GM12878 (cell line): Measurements from ENCODE around the gene MACROD2. TPM values are rescaled to one million over a fixed set of nuclear protein-coding genes. Genes with fewer than 3 reads are reported as not detected.

Source experiments
- ATAC-seq: fragments of 200-7000 bp; cut with Tn5 transposase; 3 replicates; pipeline ENCODE4 v1.9.1; 2020; ENCODE audit warnings: mild to moderate bottlenecking, moderate library complexity
- BruUV-seq: library from RNA; stranded (reverse); fragments of 400-500 nt; replicated peaks from 2 replicates; lab custom pipeline; 2021; lab: Mats Ljungman, UMichigan
- CTCF ChIA-PET: fragments of 300-600 bp; sonication (Branson Sonifier 250); formaldehyde crosslinking; extraction: SDS; loops from one replicate; lab custom pipeline; 2021; ENCODE audit warnings: inconsistent platforms; lab: Yijun Ruan, JAX
- POLR2A ChIA-PET: fragments of 350-600 bp; formaldehyde crosslinking; extraction: SDS; loops from one replicate; lab custom pipeline; 2021; ENCODE audit warnings: inconsistent platforms; lab: Charles Lee
- RAD21 ChIA-PET: fragments of 300-600 bp; sonication (Branson Sonifier 250); formaldehyde crosslinking; loops from one replicate; lab custom pipeline; 2023; ENCODE audit warnings: antibody characterized with exemption; ENCODE audit not compliant: unreplicated experiment; lab: Charles Lee
- SMC1A ChIA-PET: fragments of 300-600 bp; sonication (Branson Sonifier 250); formaldehyde crosslinking; loops from one replicate; lab custom pipeline; 2023; ENCODE audit not compliant: unreplicated experiment, uncharacterized antibody; lab: Charles Lee
- DNase-seq: peaks from one replicate; pipeline ENCODE4 v3.0.0-alpha.2; 2011; ENCODE audit warnings: low read depth, low spot score
- FAIRE-seq: peaks from 3 replicates; lab custom pipeline; 2011; peaks lifted over from hg19 to GRCh38; lab: Jason Lieb, UNC
- H2AFZ ChIP-seq: 2 replicates; pipeline ENCODE4 v1.6.0; 2011; ENCODE audit warnings: low read depth, low read length, control low read depth; ENCODE audit not compliant: control insufficient read depth
- H3K27ac ChIP-seq: 2 replicates; pipeline ENCODE4 v1.5.1; 2011; ENCODE audit warnings: control low read depth; ENCODE audit not compliant: control insufficient read depth, insufficient read depth
- H3K27me3 ChIP-seq, 2 experiments: replicated peaks in 1 of 2; 2 replicates each; pipeline versions ENCODE4 v1.6.0 to v1.6.1; 2011; ENCODE audit warnings: low read length in 1 of 2; ENCODE audit not compliant: control insufficient read depth in 2 of 2, insufficient read depth in 2 of 2
- H3K36me3 ChIP-seq, 2 experiments: 2 replicates each; pipeline ENCODE4 v1.5.1; 2011; ENCODE audit warnings: low read length in 1 of 2; ENCODE audit not compliant: control insufficient read depth in 2 of 2, insufficient read depth in 2 of 2
- H3K4me1 ChIP-seq: 2 replicates; pipeline ENCODE4 v1.6.1; 2011; ENCODE audit warnings: mild to moderate bottlenecking, low read length, moderate library complexity, mixed read lengths; ENCODE audit not compliant: control insufficient read depth, insufficient read depth
- H3K4me2 ChIP-seq: 2 replicates; pipeline ENCODE4 v1.6.0; 2011; ENCODE audit warnings: control low read depth; ENCODE audit not compliant: control insufficient read depth, insufficient read depth
- H3K4me3 ChIP-seq: fragments of 200-600 bp; sonication (generic); 2 replicates; pipeline ENCODE4 v1.5.1; 2016
- H3K79me2 ChIP-seq: 2 replicates; pipeline ENCODE4 v1.6.0; 2011; ENCODE audit warnings: low read length; ENCODE audit not compliant: control insufficient read depth, insufficient read depth
- H3K9ac ChIP-seq: 2 replicates; pipeline ENCODE4 v1.8.0; 2011; ENCODE audit warnings: low read length, control low read depth, mixed read lengths; ENCODE audit not compliant: control insufficient read depth, insufficient read depth
- H3K9me3 ChIP-seq: replicated peaks from 3 replicates; pipeline ENCODE4 v1.5.1; 2011; ENCODE audit warnings: mild to moderate bottlenecking, low read length; ENCODE audit not compliant: control insufficient read depth, insufficient read depth
- H4K20me1 ChIP-seq: 2 replicates; pipeline ENCODE4 v1.6.0; 2011; ENCODE audit not compliant: control insufficient read depth, insufficient read depth
- CBX5 ChIP-seq: sonication (generic); IDR thresholded peaks from 2 replicates; pipeline ENCODE4 v1.6.1; 2016; ENCODE audit warnings: low read depth, moderate library complexity, mild to moderate bottlenecking, inconsistent platforms
- EZH2 ChIP-seq: IDR thresholded peaks from 2 replicates; pipeline ENCODE4 v1.6.1; 2012; ENCODE audit warnings: low read depth, mild to moderate bottlenecking, control low read depth, inconsistent platforms, low read length, borderline replicate concordance; ENCODE audit not compliant: control insufficient read depth
- HDAC6 ChIP-seq: fragments of 200-600 bp; sonication (generic); IDR thresholded peaks from one replicate; pipeline ENCODE4 v1.8.0; 2017; ENCODE audit warnings: antibody characterized with exemption; ENCODE audit not compliant: unreplicated experiment
- HDGF ChIP-seq: fragments of 450-650 bp; IDR thresholded peaks from 2 replicates; pipeline ENCODE4 v1.6.1; 2016; ENCODE audit warnings: antibody characterized with exemption
- HSF1 ChIP-seq: fragments of 150-350 bp; IDR thresholded peaks from 2 replicates; pipeline ENCODE4 v1.6.1; 2014; ENCODE audit warnings: mild to moderate bottlenecking, low read depth, low read length
- IKZF1 ChIP-seq: fragments of 450-650 bp; conservative IDR thresholded peaks from 2 replicates; pipeline ENCODE4 v1.6.1; 2017; ENCODE audit warnings: antibody characterized with exemption, mild to moderate bottlenecking
- KAT2A ChIP-seq: conservative IDR thresholded peaks from 2 replicates; pipeline ENCODE4 v1.6.1; 2011; ENCODE audit warnings: low read depth, low read length; ENCODE audit not compliant: control insufficient read depth
- KDM1A ChIP-seq: fragments of 200-600 bp; sonication (generic); IDR thresholded peaks from 2 replicates; pipeline ENCODE4 v1.6.1; 2016; ENCODE audit warnings: borderline replicate concordance
- PAX8 ChIP-seq: fragments of 450-650 bp; IDR thresholded peaks from 2 replicates; pipeline ENCODE4 v1.6.1; 2017; ENCODE audit warnings: mild to moderate bottlenecking, moderate library complexity
- POLR2AphosphoS5 ChIP-seq: IDR thresholded peaks from 2 replicates; pipeline ENCODE4 v1.6.1; 2011; ENCODE audit warnings: mild to moderate bottlenecking, low read length, inconsistent platforms
- POU2F2 ChIP-seq: IDR thresholded peaks from 3 replicates; pipeline ENCODE4 v1.6.1; 2011; ENCODE audit warnings: low read depth, mild to moderate bottlenecking, low read length, borderline replicate concordance
- RELA ChIP-seq: fragments of 450-650 bp; IDR thresholded peaks from 2 replicates; pipeline ENCODE4 v1.8.0; 2014; ENCODE audit warnings: borderline replicate concordance; ENCODE audit not compliant: partially characterized antibody
- RFX5 ChIP-seq: IDR thresholded peaks from 2 replicates; pipeline ENCODE4 v1.6.1; 2011; ENCODE audit warnings: low read depth, low read length, improper control_type of control experiment
- SMAD5 ChIP-seq: IDR thresholded peaks from 2 replicates; pipeline ENCODE4 v1.6.1; 2016; ENCODE audit warnings: antibody characterized with exemption, low read depth
- SMC3 ChIP-seq: IDR thresholded peaks from 2 replicates; pipeline ENCODE4 v1.6.1; 2011; ENCODE audit warnings: low read length, improper control_type of control experiment, borderline replicate concordance
- ZNF207 ChIP-seq: fragments of 450-650 bp; IDR thresholded peaks from 2 replicates; pipeline ENCODE4 v1.6.1; 2014; ENCODE audit warnings: antibody characterized with exemption, mild to moderate bottlenecking, borderline replicate concordance
- ZNF622 ChIP-seq: fragments of 450-650 bp; IDR thresholded peaks from 2 replicates; pipeline ENCODE4 v1.6.1; 2017; ENCODE audit warnings: mild to moderate bottlenecking, inconsistent platforms
- ZNF687 ChIP-seq: fragments of 450-650 bp; IDR thresholded peaks from 2 replicates; pipeline ENCODE4 v1.6.1; 2017; ENCODE audit warnings: mild to moderate bottlenecking, moderate library complexity
- WGBS: methylation state at CpG from one replicate; pipeline ENCODE4 v1.1.6; 2016; ENCODE audit warnings: low lambda C conversion rate; ENCODE audit not compliant: insufficient replicate concordance, insufficient coverage; ENCODE audit errors: missing lambda C conversion rate; 5-methylcytosine and 5-hydroxymethylcytosine counted together
- in situ Hi-C: fragments of 300-500 bp; cut with MboI; formaldehyde crosslinking; loops from 9 replicates; pipeline ENCODE4 v1.14.3; 2018; ENCODE audit warnings: mixed read lengths
- intact Hi-C: fragments of 100-400 bp; cut with micrococcal nuclease; formaldehyde crosslinking; loops from one replicate; pipeline ENCODE4 v1.14.2; 2022; ENCODE audit not compliant: unreplicated experiment
- polyA plus RNA-seq, 11 experiments: library from polyadenylated mRNA; depleted of rRNA in 4 of 11; unstranded in 6 of 11; stranded (reverse) in 5 of 11; fragments of >200 nt; fragmentation: Nextera tagmentation in 4 of 11; fragmentation: Illumina TruSeq in 1 of 11; extraction: Ambion mirVana in 4 of 11; extraction: Trizol in 1 of 11; gene quantifications; 1 replicate in 1 of 11; 2 replicates in 10 of 11; pipeline versions ENCODE4 v1.2.1 to v1.2.3, GENCODE V29; 2011 to 2016; ENCODE audit warnings: inconsistent platforms in 2 of 11, missing spikeins in 2 of 11, low read depth in 1 of 11
- total RNA-seq, 4 experiments: library from RNA; depleted of rRNA in 3 of 4; stranded (reverse); fragments of >200 nt in 3 of 4; fragmentation: Illumina TruSeq in 1 of 4; extraction: Trizol in 1 of 4; gene quantifications; 2 replicates each; pipeline versions ENCODE4 v1.2.1 to v1.2.3, GENCODE V29; 2013 to 2021
- TF ChIP-seq, protein P1 (sequence below): IDR thresholded peaks from 2 replicates; pipeline ENCODE4 v1.6.1; 2012; ENCODE audit warnings: low read depth, low read length, improper control_type of control experiment

The MACROD2 gene
- total and polyA plus RNA-seq, 10 of the 15 experiments (the other 5 are each of a cell fraction or from before 2014, with no cell fraction given): 1.1 to 21.5 (median 2.2) TPM

- TF ChIP-seq EZH2 (no peak), SMC3 (no peak), ZNF687 (no peak), SMAD5 (no peak), CBX5 (no peak), POU2F2 (no peak), ZNF207 (no peak), HDAC6 (no peak)
- TF ChIP-seq, all 136 proteins: peak for 0
Observed at GRCh38 chr20:15767999-15768741, 1772.9 kb downstream of the MACROD2 start (continued).

GRCh38 chr20:15772826-15773225 is 1777.5 kb downstream of the MACROD2 start:
- Histone ChIP-seq H4K20me1 (no peaks in the 10 kb centered on the region), H3K27me3 (no peaks in the 10 kb centered on the region), H2AFZ (no peak overlapping the region), H3K4me3 (no peak overlapping the region), H3K27ac (no peak overlapping the region), H3K9ac (no peak overlapping the region), H3K4me1 (no peaks in the 10 kb centered on the region), H3K4me2 (no peak overlapping the region), H3K79me2 (no peaks in the 10 kb centered on the region), H3K9me3 (no peaks in the 10 kb centered on the region), H3K36me3 (no peaks in the 10 kb centered on the region)
- FAIRE-seq (no peak), ATAC-seq (no peak), DNase-seq (no peak)
- WGBS: 51% methylated on average over 3 of the region's 3 CpGs
- intact Hi-C loops (no loop called here), in situ Hi-C loops (no loop called here)
- POLR2A ChIA-PET: no interaction called here
- RAD21 ChIA-PET: no interaction called here
- SMC1A ChIA-PET: no interaction called here
- BruUV-seq: no TSS peak
- CTCF ChIA-PET: interaction anchor here (0.6 kb wide), 1 partner anchor 69 kb away, joined by 5 read pairs; no protein-coding TSS in a partner anchor
- TF ChIP-seq ZNF622 (no peak), RELA (no peak), IKZF1 (no peak), HSF1 (no peak), PAX8 (no peak), POLR2AphosphoS5 (no peak), KDM1A (no peak), RFX5 (no peak), HDGF (no peak), KAT2A (no peak)
- TF ChIP-seq, protein P1, sequence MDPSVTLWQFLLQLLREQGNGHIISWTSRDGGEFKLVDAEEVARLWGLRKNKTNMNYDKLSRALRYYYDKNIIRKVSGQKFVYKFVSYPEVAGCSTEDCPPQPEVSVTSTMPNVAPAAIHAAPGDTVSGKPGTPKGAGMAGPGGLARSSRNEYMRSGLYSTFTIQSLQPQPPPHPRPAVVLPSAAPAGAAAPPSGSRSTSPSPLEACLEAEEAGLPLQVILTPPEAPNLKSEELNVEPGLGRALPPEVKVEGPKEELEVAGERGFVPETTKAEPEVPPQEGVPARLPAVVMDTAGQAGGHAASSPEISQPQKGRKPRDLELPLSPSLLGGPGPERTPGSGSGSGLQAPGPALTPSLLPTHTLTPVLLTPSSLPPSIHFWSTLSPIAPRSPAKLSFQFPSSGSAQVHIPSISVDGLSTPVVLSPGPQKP: no peak
